ENCODE measurements around the gene RBM19.

Gene RBM19

DNA sequence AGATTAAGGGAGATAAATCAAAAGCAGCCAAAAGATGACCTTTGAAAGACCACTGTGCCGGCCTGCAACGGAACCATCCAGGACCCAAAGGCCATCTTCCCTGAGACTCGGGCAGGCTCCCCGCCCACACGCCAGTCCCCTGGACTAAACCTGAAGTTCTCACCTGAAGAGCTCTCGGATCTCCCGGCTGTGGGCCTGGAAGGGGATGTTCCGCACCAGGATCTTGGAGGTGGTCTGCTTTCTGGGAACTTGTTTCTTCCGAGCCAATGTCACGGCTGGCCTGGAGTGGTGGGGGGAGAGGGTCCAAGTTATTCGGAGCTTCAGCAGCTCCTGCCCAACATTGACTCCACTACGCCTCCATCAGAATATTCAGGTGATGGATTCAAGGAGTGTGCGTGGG, 51.3 kb downstream of the RBM19 start:
- TF ChIP-seq YY1 (IDR thresholded peaks at IDR 0.05; ENCODE audit: insufficient read depth, insufficient read length): no peak
- no peak for TF ChIP-seq ZNF274 (IDR thresholded peaks at IDR 0.05; ENCODE audit: low read depth, low read length)
- TF ChIP-seq SUZ12 (IDR thresholded peaks at IDR 0.05; ENCODE audit: extremely low read depth, insufficient read depth, insufficient read length): no peak
- Histone ChIP-seq H3K27me3 (ENCODE audit: insufficient read depth, insufficient read length) (no peaks in the 10 kb centered on the region), H3K9me3 (ENCODE audit: insufficient read depth, low read length) (no peaks in the 10 kb centered on the region), H3K4me1 (ENCODE audit: insufficient read depth, insufficient read length) (peaks cover 7% of the 10 kb centered on the region), H3K9ac (ENCODE audit: insufficient read length, low read depth) (no peak overlapping the region), H3K4me3 (ENCODE audit: insufficient read length, low read depth) (no peak overlapping the region), H3K36me3 (ENCODE audit: insufficient read depth, insufficient read length, low read length) (peaks cover 85% of the 10 kb centered on the region)
- no peak for DNase-seq (ENCODE audit: low read depth, low spot score)

DNA sequence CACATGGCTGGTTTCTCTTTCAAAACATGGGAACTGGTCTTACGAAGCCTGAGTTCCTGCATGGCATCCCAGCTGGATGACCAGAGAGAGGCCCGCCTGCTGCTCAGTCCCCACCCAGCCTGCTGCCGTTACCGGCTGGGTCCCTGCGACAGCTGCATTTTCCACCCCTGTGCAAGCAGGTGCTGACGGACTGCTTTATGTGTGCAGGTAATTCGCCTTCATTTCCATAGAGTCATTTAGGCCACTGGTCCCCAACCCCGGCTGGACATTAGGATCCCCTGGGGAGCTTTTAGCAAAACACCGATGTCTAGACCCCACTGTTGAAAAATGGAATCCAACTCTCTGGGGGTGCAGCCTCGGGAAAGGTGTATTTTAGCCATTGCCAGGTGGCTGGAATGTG, 51.9 kb downstream of the RBM19 start:
- Histone ChIP-seq H3K4me3 (ENCODE audit: insufficient read length, low read depth) (no peak overlapping the region), H3K4me1 (ENCODE audit: insufficient read depth, insufficient read length) (peaks cover 7% of the 10 kb centered on the region), H3K36me3 (ENCODE audit: insufficient read depth, insufficient read length, low read length) (peaks cover 89% of the 10 kb centered on the region), H3K27me3 (ENCODE audit: insufficient read depth, insufficient read length) (no peaks in the 10 kb centered on the region), H3K9me3 (ENCODE audit: insufficient read depth, low read length) (no peaks in the 10 kb centered on the region), H3K9ac (ENCODE audit: insufficient read length, low read depth) (no peak overlapping the region)
- DNase-seq (ENCODE audit: low read depth, low spot score): no peak
- TF ChIP-seq ZNF274 (IDR thresholded peaks at IDR 0.05; ENCODE audit: low read depth, low read length) (no peak), SUZ12 (IDR thresholded peaks at IDR 0.05; ENCODE audit: extremely low read depth, insufficient read depth, insufficient read length) (no peak), YY1 (IDR thresholded peaks at IDR 0.05; ENCODE audit: insufficient read depth, insufficient read length) (no peak)

- peak; percentile 84 for DNase-seq (ENCODE audit: low read depth, low spot score)
- TF ChIP-seq ZNF274 (IDR thresholded peaks at IDR 0.05; ENCODE audit: low read depth, low read length): no peak
- TF ChIP-seq SUZ12 (IDR thresholded peaks at IDR 0.05; ENCODE audit: extremely low read depth, insufficient read depth, insufficient read length): no peak
- no peak for TF ChIP-seq YY1 (IDR thresholded peaks at IDR 0.05; ENCODE audit: insufficient read depth, insufficient read length)
- peaks cover 89% of the 10 kb centered on the region for H3K36me3 ChIP-seq (ENCODE audit: insufficient read depth, insufficient read length, low read length)
These were observed 53.3 kb downstream of the RBM19 start for GRCh38 chr12:113912760-113913329.

DNA sequence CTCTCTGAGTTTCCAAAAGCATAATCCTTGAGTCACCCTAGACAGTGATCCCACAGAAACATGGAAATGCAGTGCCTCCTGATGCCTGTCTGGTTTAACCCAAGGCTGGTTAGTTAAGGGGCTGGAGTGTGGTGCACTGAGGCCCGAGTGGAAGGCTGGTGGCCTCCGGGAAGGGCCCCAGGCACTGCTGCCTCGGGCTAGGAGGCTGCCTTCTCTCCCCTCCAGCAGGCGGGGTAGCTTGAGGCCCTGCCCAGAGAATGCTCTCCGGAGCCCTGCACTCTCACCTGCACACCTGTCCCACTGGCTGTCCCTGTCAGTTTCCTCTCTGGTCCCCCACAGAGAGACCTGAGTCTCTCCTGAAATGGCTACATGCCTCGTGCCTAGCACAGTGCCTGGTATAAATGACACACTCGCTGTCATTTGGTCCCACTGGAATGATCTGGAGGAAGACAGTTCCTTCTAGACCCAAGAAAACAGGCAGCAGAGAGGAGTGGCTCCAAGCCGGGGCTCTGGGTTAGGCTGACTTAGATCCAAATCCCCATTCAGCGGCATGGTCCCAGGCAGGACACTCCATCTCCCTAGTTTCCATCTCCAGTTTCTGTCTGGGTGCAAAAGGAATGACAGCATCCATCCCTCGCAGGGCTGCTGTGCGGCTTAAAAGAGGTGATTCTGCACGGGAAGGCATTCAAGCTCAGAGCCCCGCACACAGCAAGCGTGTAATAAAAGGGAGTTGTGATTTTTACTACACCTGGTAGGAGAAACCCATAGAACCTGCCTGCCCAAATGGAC, 54.0 kb downstream of the RBM19 start:
- H3K9me3 ChIP-seq (ENCODE audit: insufficient read depth, low read length): no peaks in the 10 kb centered on the region
- peak overlapping the region; percentile 46 for H3K9ac ChIP-seq (ENCODE audit: insufficient read length, low read depth)
- DNase-seq (ENCODE audit: low read depth, low spot score): no peak
- no peak for TF ChIP-seq SUZ12 (IDR thresholded peaks at IDR 0.05; ENCODE audit: extremely low read depth, insufficient read depth, insufficient read length)
- TF ChIP-seq ZNF274 (IDR thresholded peaks at IDR 0.05; ENCODE audit: low read depth, low read length): no peak
- TF ChIP-seq YY1 (IDR thresholded peaks at IDR 0.05; ENCODE audit: insufficient read depth, insufficient read length): no peak
- no peak overlapping the region for H3K4me3 ChIP-seq (ENCODE audit: insufficient read length, low read depth)
- H3K36me3 ChIP-seq (ENCODE audit: insufficient read depth, insufficient read length, low read length): peaks cover 89% of the 10 kb centered on the region
- peaks cover 7% of the 10 kb centered on the region for H3K4me1 ChIP-seq (ENCODE audit: insufficient read depth, insufficient read length)
- no peaks in the 10 kb centered on the region for H3K27me3 ChIP-seq (ENCODE audit: insufficient read depth, insufficient read length)

More at GRCh38 chr12:113912760-113913329, 53.3 kb downstream of the RBM19 start:
- no peaks in the 10 kb centered on the region for H3K9me3 ChIP-seq (ENCODE audit: insufficient read depth, low read length)
- no peak overlapping the region for H3K4me3 ChIP-seq (ENCODE audit: insufficient read length, low read depth)
- peaks cover 7% of the 10 kb centered on the region for H3K4me1 ChIP-seq (ENCODE audit: insufficient read depth, insufficient read length)
- H3K9ac ChIP-seq (ENCODE audit: insufficient read length, low read depth): peak overlapping the region; percentile 46
- H3K27me3 ChIP-seq (ENCODE audit: insufficient read depth, insufficient read length): no peaks in the 10 kb centered on the region

GRCh38 chr12:113910751-113911272, 55.3 kb downstream of the RBM19 start:
- H3K4me3 ChIP-seq (ENCODE audit: insufficient read length, low read depth): no peak overlapping the region
- TF ChIP-seq YY1 (IDR thresholded peaks at IDR 0.05; ENCODE audit: insufficient read depth, insufficient read length): no peak
- TF ChIP-seq SUZ12 (IDR thresholded peaks at IDR 0.05; ENCODE audit: extremely low read depth, insufficient read depth, insufficient read length): no peak
- TF ChIP-seq ZNF274 (IDR thresholded peaks at IDR 0.05; ENCODE audit: low read depth, low read length): no peak
- H3K27me3 ChIP-seq (ENCODE audit: insufficient read depth, insufficient read length): no peaks in the 10 kb centered on the region
- H3K36me3 ChIP-seq (ENCODE audit: insufficient read depth, insufficient read length, low read length): peaks cover 84% of the 10 kb centered on the region
- DNase-seq (ENCODE audit: low read depth, low spot score): no peak
- H3K9ac ChIP-seq (ENCODE audit: insufficient read length, low read depth): no peak overlapping the region
- no peaks in the 10 kb centered on the region for H3K9me3 ChIP-seq (ENCODE audit: insufficient read depth, low read length)
- H3K4me1 ChIP-seq (ENCODE audit: insufficient read depth, insufficient read length): peaks cover 7% of the 10 kb centered on the region

- peaks cover 7% of the 10 kb centered on the region for H3K4me1 ChIP-seq (ENCODE audit: insufficient read depth, insufficient read length)
- H3K36me3 ChIP-seq (ENCODE audit: insufficient read depth, insufficient read length, low read length): peaks cover 78% of the 10 kb centered on the region
- no peaks in the 10 kb centered on the region for H3K27me3 ChIP-seq (ENCODE audit: insufficient read depth, insufficient read length)
- H3K9me3 ChIP-seq (ENCODE audit: insufficient read depth, low read length): no peaks in the 10 kb centered on the region
- H3K9ac ChIP-seq (ENCODE audit: insufficient read length, low read depth): no peak overlapping the region
- no peak overlapping the region for H3K4me3 ChIP-seq (ENCODE audit: insufficient read length, low read depth)
- TF ChIP-seq SUZ12 (IDR thresholded peaks at IDR 0.05; ENCODE audit: extremely low read depth, insufficient read depth, insufficient read length) (no peak), YY1 (IDR thresholded peaks at IDR 0.05; ENCODE audit: insufficient read depth, insufficient read length) (no peak), ZNF274 (IDR thresholded peaks at IDR 0.05; ENCODE audit: low read depth, low read length) (no peak)
- DNase-seq (ENCODE audit: low read depth, low spot score): no peak
These were observed 56.2 kb downstream of the RBM19 start for GRCh38 chr12:113909776-113910420.

Data from NT2/D1 (cell line).